ENCODE data around the gene CCDC148. TPM values are rescaled to one million over a fixed set of nuclear protein-coding genes. Genes with fewer than 3 reads are reported as not detected.
"Not testable (repeated sequence)": the region's sequence is repeated elsewhere in the genome, so short reads cannot be mapped to it uniquely, and the experiment has no call there.

The CCDC148 gene
- total RNA-seq, 1 donor from 2014 or later = not detected

- Mint-ChIP-seq H3K27me3 (peaks cover 6% of the 10 kb centered on the region), H3K4me3 (no peak overlapping the region), H3K36me3 (ENCODE audit: low read depth) (no peaks in the 10 kb centered on the region), H3K27ac (no peak overlapping the region), H3K4me1 (peaks cover 5% of the 10 kb centered on the region), H3K9me3 (no peaks in the 10 kb centered on the region)
- no peak for DNase-seq
- intact Hi-C loops (cut with micrococcal nuclease) = loop anchor here (2.0 kb wide), 1 partner anchor 65 kb away; the partner anchor contains the start of genes CCDC148 and PKP4
Observed at GRCh38 chr2:158391876-158392275, 64.7 kb downstream of the CCDC148 start.

GRCh38 chr2:158391361-158391760 lies 65.2 kb downstream of the CCDC148 start:
- intact Hi-C loops (cut with micrococcal nuclease) = no loop called here
- Mint-ChIP-seq H3K4me3 (no peak overlapping the region), H3K27ac (no peak overlapping the region), H3K36me3 (ENCODE audit: low read depth) (no peaks in the 10 kb centered on the region), H3K9me3 (no peaks in the 10 kb centered on the region), H3K4me1 (peaks cover 5% of the 10 kb centered on the region), H3K27me3 (peaks cover 9% of the 10 kb centered on the region)
- DNase-seq = no peak

GRCh38 chr2:158388159-158388558 lies 68.4 kb downstream of the CCDC148 start:
- DNase-seq = no peak
- Mint-ChIP-seq H3K4me3 (no peak overlapping the region), H3K9me3 (no peaks in the 10 kb centered on the region), H3K27me3 (peaks cover 7% of the 10 kb centered on the region), H3K36me3 (ENCODE audit: low read depth) (no peaks in the 10 kb centered on the region), H3K27ac (no peak overlapping the region), H3K4me1 (peaks cover 5% of the 10 kb centered on the region)
- intact Hi-C loops (cut with micrococcal nuclease) = no loop called here

GRCh38 chr2:158385646-158386045 lies 70.9 kb downstream of the CCDC148 start:
- H3K27ac Mint-ChIP-seq = no peak overlapping the region
- no peaks in the 10 kb centered on the region for H3K9me3 Mint-ChIP-seq
- H3K36me3 Mint-ChIP-seq (ENCODE audit: low read depth) = no peaks in the 10 kb centered on the region
- no peak for DNase-seq
- no peaks in the 10 kb centered on the region for H3K4me1 Mint-ChIP-seq
- H3K27me3 Mint-ChIP-seq = peaks cover 5% of the 10 kb centered on the region
- no peak overlapping the region for H3K4me3 Mint-ChIP-seq
- intact Hi-C loops (cut with micrococcal nuclease) = no loop called here

- Mint-ChIP-seq H3K4me3 (no peak overlapping the region), H3K27me3 (peaks cover 3% of the 10 kb centered on the region), H3K4me1 (no peaks in the 10 kb centered on the region), H3K36me3 (ENCODE audit: low read depth) (no peaks in the 10 kb centered on the region), H3K27ac (no peak overlapping the region), H3K9me3 (no peaks in the 10 kb centered on the region)
- DNase-seq = no peak
- intact Hi-C loops (cut with micrococcal nuclease) = no loop called here
Observed at GRCh38 chr2:158381978-158382377, 74.6 kb downstream of the CCDC148 start.

- no peak for DNase-seq
- H3K4me3 Mint-ChIP-seq = no peak overlapping the region
- H3K36me3 Mint-ChIP-seq (ENCODE audit: low read depth) = no peaks in the 10 kb centered on the region
- intact Hi-C loops (cut with micrococcal nuclease) = no loop called here
- no peaks in the 10 kb centered on the region for H3K4me1 Mint-ChIP-seq
- H3K9me3 Mint-ChIP-seq = no peaks in the 10 kb centered on the region
- H3K27ac Mint-ChIP-seq = no peak overlapping the region
- peaks cover 4% of the 10 kb centered on the region for H3K27me3 Mint-ChIP-seq
Observed at GRCh38 chr2:158381205-158381604, 75.3 kb downstream of the CCDC148 start.

GRCh38 chr2:158380746-158381145 lies 75.8 kb downstream of the CCDC148 start:
- H3K27ac Mint-ChIP-seq = no peak overlapping the region
- intact Hi-C loops (cut with micrococcal nuclease) = no loop called here
- H3K27me3 Mint-ChIP-seq = peaks cover 4% of the 10 kb centered on the region

GRCh38 chr2:158378926-158379325 lies 77.6 kb downstream of the CCDC148 start:
- H3K27ac Mint-ChIP-seq = no peak overlapping the region
- no peak for DNase-seq
- H3K4me3 Mint-ChIP-seq = no peak overlapping the region
- peaks cover 5% of the 10 kb centered on the region for H3K27me3 Mint-ChIP-seq
- no peaks in the 10 kb centered on the region for H3K36me3 Mint-ChIP-seq (ENCODE audit: low read depth)
- no peaks in the 10 kb centered on the region for H3K9me3 Mint-ChIP-seq
- H3K4me1 Mint-ChIP-seq = no peaks in the 10 kb centered on the region
- intact Hi-C loops (cut with micrococcal nuclease) = no loop called here

More at GRCh38 chr2:158380746-158381145, 75.8 kb downstream of the CCDC148 start:
- Mint-ChIP-seq H3K36me3 (ENCODE audit: low read depth) (no peaks in the 10 kb centered on the region), H3K4me1 (no peaks in the 10 kb centered on the region), H3K9me3 (no peaks in the 10 kb centered on the region), H3K4me3 (no peak overlapping the region)
- DNase-seq = no peak

- no peak overlapping the region for H3K27ac Mint-ChIP-seq
- H3K36me3 Mint-ChIP-seq (ENCODE audit: low read depth) = no peaks in the 10 kb centered on the region
- peaks cover 3% of the 10 kb centered on the region for H3K27me3 Mint-ChIP-seq
- no peak overlapping the region for H3K4me3 Mint-ChIP-seq
- H3K4me1 Mint-ChIP-seq = no peaks in the 10 kb centered on the region
- DNase-seq = no peak
- intact Hi-C loops (cut with micrococcal nuclease) = no loop called here
- H3K9me3 Mint-ChIP-seq = peaks cover 17% of the 10 kb centered on the region
Observed at GRCh38 chr2:158366342-158366741, 90.2 kb downstream of the CCDC148 start.

GRCh38 chr2:158359846-158360245 lies 96.7 kb downstream of the CCDC148 start:
- Mint-ChIP-seq H3K4me3 (no peak overlapping the region), H3K9me3 (peaks cover 17% of the 10 kb centered on the region), H3K4me1 (peaks cover 2% of the 10 kb centered on the region), H3K27me3 (no peaks in the 10 kb centered on the region), H3K27ac (no peak overlapping the region), H3K36me3 (ENCODE audit: low read depth) (no peaks in the 10 kb centered on the region)
- intact Hi-C loops (cut with micrococcal nuclease) = no loop called here
- DNase-seq = peak; percentile 58

GRCh38 chr2:158357699-158358098 lies 98.9 kb downstream of the CCDC148 start:
- Mint-ChIP-seq H3K36me3 (ENCODE audit: low read depth) (no peaks in the 10 kb centered on the region), H3K9me3 (peaks cover 11% of the 10 kb centered on the region), H3K4me1 (peaks cover 2% of the 10 kb centered on the region), H3K4me3 (no peak overlapping the region), H3K27me3 (no peaks in the 10 kb centered on the region), H3K27ac (no peak overlapping the region)
- intact Hi-C loops (cut with micrococcal nuclease) = no loop called here
- DNase-seq = no peak

- peaks cover 2% of the 10 kb centered on the region for H3K4me1 Mint-ChIP-seq
- no peaks in the 10 kb centered on the region for H3K27me3 Mint-ChIP-seq
- H3K27ac Mint-ChIP-seq = no peak overlapping the region
- DNase-seq = no peak
- H3K9me3 Mint-ChIP-seq = peaks cover 5% of the 10 kb centered on the region
- intact Hi-C loops (cut with micrococcal nuclease) = no loop called here
- H3K4me3 Mint-ChIP-seq = no peak overlapping the region
- no peaks in the 10 kb centered on the region for H3K36me3 Mint-ChIP-seq (ENCODE audit: low read depth)
Observed at GRCh38 chr2:158357122-158357521, 99.4 kb downstream of the CCDC148 start.

GRCh38 chr2:158351466-158351816 lies 105.1 kb downstream of the CCDC148 start:
- H3K27ac Mint-ChIP-seq; H3K4me1 Mint-ChIP-seq; H3K36me3 Mint-ChIP-seq (ENCODE audit: low read depth); intact Hi-C loops (cut with micrococcal nuclease); H3K4me3 Mint-ChIP-seq; DNase-seq; H3K27me3 Mint-ChIP-seq; H3K9me3 Mint-ChIP-seq: not testable (repeated sequence)

- H3K36me3 Mint-ChIP-seq (ENCODE audit: low read depth); intact Hi-C loops (cut with micrococcal nuclease); H3K27ac Mint-ChIP-seq; H3K4me1 Mint-ChIP-seq; H3K4me3 Mint-ChIP-seq; DNase-seq; H3K9me3 Mint-ChIP-seq; H3K27me3 Mint-ChIP-seq: not testable (repeated sequence)
Observed at GRCh38 chr2:158350751-158351465, 105.6 kb downstream of the CCDC148 start.

- Mint-ChIP-seq H3K4me3 (no peak overlapping the region), H3K27me3 (peaks cover 3% of the 10 kb centered on the region), H3K36me3 (ENCODE audit: low read depth) (no peaks in the 10 kb centered on the region), H3K9me3 (no peaks in the 10 kb centered on the region), H3K4me1 (no peaks in the 10 kb centered on the region), H3K27ac (no peak overlapping the region)
- intact Hi-C loops (cut with micrococcal nuclease) = no loop called here
- no peak for DNase-seq
Observed at GRCh38 chr2:158346032-158346431, 110.5 kb downstream of the CCDC148 start.

Data from activated CD4-positive, alpha-beta T cell treated with anti-CD3 and anti-CD28 coated beads, Interleukin-2, amount 10 ng/mL, durations not matched to agents 24 days and 14 days (primary cell).